Esophagus muscularis mucosa (tissue), 4 donors: ENCODE results near the gene MTCL1.

ENCODE experiments used
- EP300 ChIP-seq: sonication (generic); formaldehyde crosslinking; IDR thresholded peaks from one replicate; pipeline ENCODE4 v1.6.1; 2017; ENCODE audit warnings: antibody characterized with exemption
- POLR2A ChIP-seq: fragments of 450-650 bp; IDR thresholded peaks from one replicate; pipeline ENCODE4 v1.6.1; 2017; ENCODE audit warnings: antibody characterized with exemption, moderate library complexity, mild to moderate bottlenecking, low read depth
- TF ChIP-seq, protein P1 (sequence below), 3 experiments: fragments of 200-600 bp in 2 of 3; fragments of 450-650 bp in 1 of 3; sonication (generic) in 2 of 3; IDR thresholded peaks; one replicate each; pipeline ENCODE4 v1.5.1; 2017 to 2019; ENCODE audit warnings: antibody characterized with exemption in 3 of 3, mild to moderate bottlenecking in 2 of 3, moderate library complexity in 1 of 3

GRCh38 chr18:8713691-8714090, 8.3 kb downstream of the MTCL1 start:
- TF ChIP-seq, protein P1, sequence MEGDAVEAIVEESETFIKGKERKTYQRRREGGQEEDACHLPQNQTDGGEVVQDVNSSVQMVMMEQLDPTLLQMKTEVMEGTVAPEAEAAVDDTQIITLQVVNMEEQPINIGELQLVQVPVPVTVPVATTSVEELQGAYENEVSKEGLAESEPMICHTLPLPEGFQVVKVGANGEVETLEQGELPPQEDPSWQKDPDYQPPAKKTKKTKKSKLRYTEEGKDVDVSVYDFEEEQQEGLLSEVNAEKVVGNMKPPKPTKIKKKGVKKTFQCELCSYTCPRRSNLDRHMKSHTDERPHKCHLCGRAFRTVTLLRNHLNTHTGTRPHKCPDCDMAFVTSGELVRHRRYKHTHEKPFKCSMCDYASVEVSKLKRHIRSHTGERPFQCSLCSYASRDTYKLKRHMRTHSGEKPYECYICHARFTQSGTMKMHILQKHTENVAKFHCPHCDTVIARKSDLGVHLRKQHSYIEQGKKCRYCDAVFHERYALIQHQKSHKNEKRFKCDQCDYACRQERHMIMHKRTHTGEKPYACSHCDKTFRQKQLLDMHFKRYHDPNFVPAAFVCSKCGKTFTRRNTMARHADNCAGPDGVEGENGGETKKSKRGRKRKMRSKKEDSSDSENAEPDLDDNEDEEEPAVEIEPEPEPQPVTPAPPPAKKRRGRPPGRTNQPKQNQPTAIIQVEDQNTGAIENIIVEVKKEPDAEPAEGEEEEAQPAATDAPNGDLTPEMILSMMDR (IDR thresholded peaks at IDR 0.05), result no peak
- TF ChIP-seq EP300 (no peak), POLR2A (no peak)
